Testis (tissue), 3 donors: Measurements from ENCODE around the gene GPS1. TPM values are rescaled to one million over a fixed set of nuclear protein-coding genes. Genes with fewer than 3 reads are reported as not detected.

Source experiments
- DNase-seq: peaks from one replicate; pipeline ENCODE4 v3.0.0-alpha.2; 2019
- H3K27ac ChIP-seq, 2 donors: fragments of 200-600 bp; sonication (generic); one replicate each; pipeline ENCODE4 v1.5.1; 2019
- H3K27me3 ChIP-seq: fragments of 200-600 bp; sonication (generic); one replicate; pipeline ENCODE4 v1.5.1; 2019
- H3K36me3 ChIP-seq: fragments of 200-600 bp; sonication (generic); one replicate; pipeline ENCODE4 v1.5.1; 2017; ENCODE audit warnings: low read depth; ENCODE audit errors: missing control alignments
- H3K4me1 ChIP-seq: fragments of 200-600 bp; sonication (generic); one replicate; pipeline ENCODE4 v1.5.1; 2019
- H3K4me3 ChIP-seq, 2 donors: fragments of 200-600 bp; sonication (generic); one replicate each; pipeline ENCODE4 v1.5.1; 2017 to 2019
- H3K9me3 ChIP-seq: fragments of 200-600 bp; sonication (generic); one replicate; pipeline ENCODE4 v1.5.1; 2017
- POLR2A ChIP-seq: fragments of 450-650 bp; IDR thresholded peaks from one replicate; pipeline ENCODE4 v1.6.1; 2017; ENCODE audit warnings: antibody characterized with exemption, mild to moderate bottlenecking, moderate library complexity
- WGBS, 2 donors: methylation state at CpG; one replicate each; pipeline ENCODE4 v1.1.5; 2018; 5-methylcytosine and 5-hydroxymethylcytosine counted together
- intact Hi-C: fragments of 100-400 bp; cut with DNase I; formaldehyde crosslinking; loops from one replicate; pipeline ENCODE4 v1.15.1; 2023; ENCODE audit warnings: low total_unique reads
- polyA plus RNA-seq: library from polyadenylated mRNA; stranded (reverse); fragments of 350-450 nt; fragmentation: Illumina TruSeq; extraction: RNeasy Lipid Tissue Mini Kit (QIAGEN cat#74804); gene quantifications from one replicate; pipeline ENCODE4 v1.2.3, GENCODE V29; 2014; ENCODE audit warnings: low read depth, low replicate concordance; ENCODE audit not compliant: insufficient read depth
- total RNA-seq, 2 donors: library from RNA; depleted of rRNA; stranded (reverse); fragments of >200 nt; gene quantifications; one replicate each; pipeline ENCODE4 v1.2.3, GENCODE V29; 2016
- TF ChIP-seq, protein P1 (sequence below), 3 experiments: fragments of 450-650 bp in 2 of 3; fragments of 200-600 bp in 1 of 3; sonication (generic) in 1 of 3; IDR thresholded peaks; one replicate each; pipeline ENCODE4 v1.5.1; 2016 to 2019; ENCODE audit warnings: antibody characterized with exemption in 3 of 3, mild to moderate bottlenecking in 2 of 3, moderate library complexity in 1 of 3

Gene GPS1
- total and polyA plus RNA-seq, 3 donors from 2014 or later: 170 to 190 (median 178) TPM

DNA sequence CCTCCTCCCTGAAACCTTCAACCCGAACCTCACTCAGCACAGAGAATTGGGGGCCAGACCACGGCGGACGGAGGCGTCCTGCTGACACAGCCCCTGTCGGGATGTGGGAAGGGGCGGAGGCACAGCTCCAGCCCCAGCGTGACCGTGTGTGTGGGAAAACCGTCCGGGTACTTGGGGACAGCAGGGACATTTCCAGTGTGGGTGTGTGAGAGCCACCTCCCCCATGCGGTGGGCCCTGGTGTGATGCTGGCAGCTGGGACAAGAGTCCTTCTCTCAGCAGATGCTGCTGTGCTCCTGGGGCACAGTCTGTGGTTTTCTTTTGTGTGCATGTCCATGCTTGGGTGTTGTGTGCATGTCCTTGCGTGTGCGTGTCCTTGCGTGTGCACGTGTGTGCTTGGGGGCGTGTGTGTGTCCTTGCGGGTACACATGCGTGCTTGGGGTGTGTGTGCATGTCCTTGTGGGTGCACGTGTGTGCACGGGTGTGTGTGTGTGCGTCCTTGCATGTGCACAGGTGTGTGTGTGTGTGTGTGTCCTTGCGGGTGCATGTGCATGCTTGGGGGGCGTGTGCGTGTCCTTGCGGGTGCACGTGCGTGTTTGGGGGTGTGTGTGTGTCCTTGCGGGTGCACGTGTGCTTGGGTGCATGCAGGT, 45.9 kb upstream of the GPS1 start:
- no peaks in the 10 kb centered on the region for H3K4me1 ChIP-seq
- H3K27ac ChIP-seq: no peak overlapping the region
- intact Hi-C loops: no loop called here
- WGBS, 2 donors: 91 to 95% methylated on average over 16 to 30 of the region's 30 CpGs
- no peaks in the 10 kb centered on the region for H3K9me3 ChIP-seq
- TF ChIP-seq, protein P1, sequence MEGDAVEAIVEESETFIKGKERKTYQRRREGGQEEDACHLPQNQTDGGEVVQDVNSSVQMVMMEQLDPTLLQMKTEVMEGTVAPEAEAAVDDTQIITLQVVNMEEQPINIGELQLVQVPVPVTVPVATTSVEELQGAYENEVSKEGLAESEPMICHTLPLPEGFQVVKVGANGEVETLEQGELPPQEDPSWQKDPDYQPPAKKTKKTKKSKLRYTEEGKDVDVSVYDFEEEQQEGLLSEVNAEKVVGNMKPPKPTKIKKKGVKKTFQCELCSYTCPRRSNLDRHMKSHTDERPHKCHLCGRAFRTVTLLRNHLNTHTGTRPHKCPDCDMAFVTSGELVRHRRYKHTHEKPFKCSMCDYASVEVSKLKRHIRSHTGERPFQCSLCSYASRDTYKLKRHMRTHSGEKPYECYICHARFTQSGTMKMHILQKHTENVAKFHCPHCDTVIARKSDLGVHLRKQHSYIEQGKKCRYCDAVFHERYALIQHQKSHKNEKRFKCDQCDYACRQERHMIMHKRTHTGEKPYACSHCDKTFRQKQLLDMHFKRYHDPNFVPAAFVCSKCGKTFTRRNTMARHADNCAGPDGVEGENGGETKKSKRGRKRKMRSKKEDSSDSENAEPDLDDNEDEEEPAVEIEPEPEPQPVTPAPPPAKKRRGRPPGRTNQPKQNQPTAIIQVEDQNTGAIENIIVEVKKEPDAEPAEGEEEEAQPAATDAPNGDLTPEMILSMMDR (IDR thresholded peaks at IDR 0.05): no peak
- TF ChIP-seq POLR2A: no peak
- no peak for DNase-seq
- H3K4me3 ChIP-seq: no peak overlapping the region
- no peaks in the 10 kb centered on the region for H3K36me3 ChIP-seq
- no peaks in the 10 kb centered on the region for H3K27me3 ChIP-seq

GRCh38 chr17:82006468-82007227, 45.0 kb upstream of the GPS1 start:
- DNase-seq: no peak
- H3K27ac ChIP-seq: no peak overlapping the region
- H3K4me3 ChIP-seq: no peak overlapping the region
- intact Hi-C loops: no loop called here
- no peaks in the 10 kb centered on the region for H3K4me1 ChIP-seq
- no peaks in the 10 kb centered on the region for H3K9me3 ChIP-seq
- H3K36me3 ChIP-seq: no peaks in the 10 kb centered on the region
- WGBS, 2 donors: 77 to 86% methylated on average over 15 to 24 of the region's 24 CpGs
- H3K27me3 ChIP-seq: no peaks in the 10 kb centered on the region
- TF ChIP-seq, protein P1 (IDR thresholded peaks at IDR 0.05): no peak
- no peak for TF ChIP-seq POLR2A

DNA sequence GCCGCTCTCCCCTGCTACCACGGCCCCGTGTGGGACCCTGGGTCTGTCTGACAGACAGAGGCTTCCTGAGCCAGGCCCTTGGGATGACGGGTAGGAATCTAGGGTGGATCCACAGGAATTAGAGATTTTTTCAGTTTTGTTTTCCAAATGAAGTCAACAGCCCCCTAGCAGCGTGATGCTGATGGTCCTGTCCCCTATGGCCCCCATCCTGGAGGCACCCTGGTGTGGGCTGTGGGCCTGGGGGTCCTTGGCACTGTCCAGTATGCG, 44.5 kb upstream of the GPS1 start:
- H3K27me3 ChIP-seq: no peaks in the 10 kb centered on the region
- H3K9me3 ChIP-seq: no peaks in the 10 kb centered on the region
- intact Hi-C loops: no loop called here
- no peak overlapping the region for H3K4me3 ChIP-seq
- no peaks in the 10 kb centered on the region for H3K4me1 ChIP-seq
- no peaks in the 10 kb centered on the region for H3K36me3 ChIP-seq
- TF ChIP-seq, protein P1 (IDR thresholded peaks at IDR 0.05): no peak
- TF ChIP-seq POLR2A: no peak
- 91 to 94% methylated on average over 3 to 6 of the region's 6 CpGs for WGBS, 2 donors
- DNase-seq: no peak
- no peak overlapping the region for H3K27ac ChIP-seq

DNA sequence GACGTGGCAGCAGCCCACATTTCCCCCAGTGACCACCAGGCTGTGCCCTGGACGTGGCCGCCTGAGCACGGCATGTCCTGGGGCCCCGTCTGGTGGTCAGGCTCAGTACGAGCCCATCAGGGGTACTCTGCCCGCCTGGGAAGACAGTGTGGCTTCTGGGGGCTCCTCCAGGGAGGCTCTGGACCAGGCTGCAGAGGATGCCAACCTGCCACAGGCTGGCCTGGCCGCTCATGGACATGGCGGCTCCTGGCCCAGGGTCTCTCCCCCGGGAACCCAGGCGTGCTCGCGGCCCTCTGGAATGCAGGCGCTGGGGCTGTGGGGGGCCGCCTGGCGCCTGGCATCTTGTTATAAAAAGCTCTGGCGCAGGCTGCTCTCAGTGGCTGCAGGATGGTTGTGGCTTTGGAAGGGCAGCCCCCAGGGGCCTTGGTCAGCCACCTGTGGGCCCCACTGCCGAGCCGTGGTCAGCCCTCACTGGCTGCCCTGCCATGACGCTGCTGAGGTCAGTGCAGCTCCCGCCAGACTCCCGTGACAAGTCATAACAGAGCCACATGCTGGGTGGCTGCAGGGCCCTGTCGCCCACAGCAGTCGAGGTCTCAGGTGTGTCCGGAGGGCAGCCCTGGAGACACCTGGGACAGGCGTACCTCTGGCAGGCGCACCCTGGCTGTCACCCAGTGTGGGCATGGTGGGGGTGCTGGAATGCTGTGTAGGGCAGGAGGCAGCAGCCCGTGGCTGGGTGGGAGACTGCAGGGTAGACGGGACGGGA, 44.0 kb upstream of the GPS1 start:
- no peaks in the 10 kb centered on the region for H3K4me1 ChIP-seq
- no peak overlapping the region for H3K27ac ChIP-seq
- TF ChIP-seq, protein P1 (IDR thresholded peaks at IDR 0.05): no peak
- TF ChIP-seq POLR2A: no peak
- H3K9me3 ChIP-seq: no peaks in the 10 kb centered on the region
- WGBS, 2 donors: 91 to 94% methylated on average over 3 to 30 of the region's 30 CpGs
- DNase-seq: no peak
- H3K4me3 ChIP-seq: no peak overlapping the region
- no peaks in the 10 kb centered on the region for H3K27me3 ChIP-seq
- intact Hi-C loops: no loop called here
- H3K36me3 ChIP-seq: no peaks in the 10 kb centered on the region
